ENCODE data around the gene MAP7. TPM values are rescaled to one million over a fixed set of nuclear protein-coding genes. Genes with fewer than 3 reads are reported as not detected.

The MAP7 gene
- total and polyA plus RNA-seq, 2 of the 13 experiments (the other 11 are each of a cell fraction or from before 2014, with no cell fraction given), result 0.04 TPM; not detected in 1

DNA sequence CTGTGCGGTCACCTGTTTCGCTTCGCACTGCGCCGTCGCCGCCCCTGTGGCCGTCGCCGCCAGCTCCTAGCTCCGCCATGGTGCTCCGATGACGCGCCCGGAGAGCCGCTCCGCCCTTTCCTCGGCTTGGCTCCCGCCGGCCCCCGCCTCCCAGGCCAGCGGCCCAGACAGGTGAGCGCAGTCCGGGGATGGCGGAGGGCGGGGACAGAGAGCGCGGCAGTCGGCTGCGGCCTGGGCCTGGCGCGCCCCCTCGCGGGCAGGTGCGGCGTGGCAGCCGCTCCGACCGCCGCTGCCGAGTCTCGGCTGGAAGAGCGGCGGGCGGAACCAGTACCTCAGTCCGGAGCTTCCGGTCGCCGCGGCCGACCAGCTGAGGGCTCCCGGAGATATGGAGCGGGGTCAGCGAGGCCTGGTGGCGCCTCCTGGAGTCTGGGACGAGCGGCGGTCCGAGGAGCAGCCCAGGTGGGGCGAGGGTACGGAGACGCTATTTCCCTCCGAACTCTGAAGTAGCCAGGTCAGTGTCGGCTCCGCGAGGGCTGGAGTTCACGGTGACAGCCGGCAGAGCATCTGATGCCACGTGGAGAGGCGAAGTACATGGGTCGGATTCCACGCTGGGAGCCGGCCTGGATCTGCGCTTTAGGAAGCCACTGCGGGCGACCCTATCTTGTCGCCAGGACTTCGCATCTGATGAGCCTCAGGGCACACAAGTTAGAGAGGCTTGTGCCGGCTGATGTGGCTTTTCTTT, at the start of gene MAP7 (continued):
- TF ChIP-seq, protein P1, sequence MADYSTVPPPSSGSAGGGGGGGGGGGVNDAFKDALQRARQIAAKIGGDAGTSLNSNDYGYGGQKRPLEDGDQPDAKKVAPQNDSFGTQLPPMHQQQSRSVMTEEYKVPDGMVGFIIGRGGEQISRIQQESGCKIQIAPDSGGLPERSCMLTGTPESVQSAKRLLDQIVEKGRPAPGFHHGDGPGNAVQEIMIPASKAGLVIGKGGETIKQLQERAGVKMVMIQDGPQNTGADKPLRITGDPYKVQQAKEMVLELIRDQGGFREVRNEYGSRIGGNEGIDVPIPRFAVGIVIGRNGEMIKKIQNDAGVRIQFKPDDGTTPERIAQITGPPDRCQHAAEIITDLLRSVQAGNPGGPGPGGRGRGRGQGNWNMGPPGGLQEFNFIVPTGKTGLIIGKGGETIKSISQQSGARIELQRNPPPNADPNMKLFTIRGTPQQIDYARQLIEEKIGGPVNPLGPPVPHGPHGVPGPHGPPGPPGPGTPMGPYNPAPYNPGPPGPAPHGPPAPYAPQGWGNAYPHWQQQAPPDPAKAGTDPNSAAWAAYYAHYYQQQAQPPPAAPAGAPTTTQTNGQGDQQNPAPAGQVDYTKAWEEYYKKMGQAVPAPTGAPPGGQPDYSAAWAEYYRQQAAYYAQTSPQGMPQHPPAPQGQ (CRISPR knock-in tag; IDR thresholded peaks at IDR 0.05; ENCODE audit: borderline replicate concordance), result no peak
- TF ChIP-seq, protein P2, sequence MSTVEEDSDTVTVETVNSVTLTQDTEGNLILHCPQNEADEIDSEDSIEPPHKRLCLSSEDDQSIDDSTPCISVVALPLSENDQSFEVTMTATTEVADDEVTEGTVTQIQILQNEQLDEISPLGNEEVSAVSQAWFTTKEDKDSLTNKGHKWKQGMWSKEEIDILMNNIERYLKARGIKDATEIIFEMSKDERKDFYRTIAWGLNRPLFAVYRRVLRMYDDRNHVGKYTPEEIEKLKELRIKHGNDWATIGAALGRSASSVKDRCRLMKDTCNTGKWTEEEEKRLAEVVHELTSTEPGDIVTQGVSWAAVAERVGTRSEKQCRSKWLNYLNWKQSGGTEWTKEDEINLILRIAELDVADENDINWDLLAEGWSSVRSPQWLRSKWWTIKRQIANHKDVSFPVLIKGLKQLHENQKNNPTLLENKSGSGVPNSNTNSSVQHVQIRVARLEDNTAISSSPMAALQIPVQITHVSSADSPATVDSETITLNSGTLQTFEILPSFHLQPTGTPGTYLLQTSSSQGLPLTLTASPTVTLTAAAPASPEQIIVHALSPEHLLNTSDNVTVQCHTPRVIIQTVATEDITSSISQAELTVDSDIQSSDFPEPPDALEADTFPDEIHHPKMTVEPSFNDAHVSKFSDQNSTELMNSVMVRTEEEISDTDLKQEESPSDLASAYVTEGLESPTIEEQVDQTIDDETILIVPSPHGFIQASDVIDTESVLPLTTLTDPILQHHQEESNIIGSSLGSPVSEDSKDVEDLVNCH (CRISPR knock-in tag; IDR thresholded peaks at IDR 0.05), result no peak
- TF ChIP-seq ZNF343 (CRISPR knock-in tag; IDR thresholded peaks at IDR 0.05) (no peak), KLF12 (CRISPR knock-in tag; IDR thresholded peaks at IDR 0.05; ENCODE audit: borderline replicate concordance) (0 out of 2 replicates have a peak, but pooled peaks have one; percentile 65), ZNF382 (CRISPR knock-in tag; IDR thresholded peaks at IDR 0.05; ENCODE audit: borderline replicate concordance) (no peak), ZNF777 (CRISPR knock-in tag; IDR thresholded peaks at IDR 0.05) (peak; percentile 82), YEATS4 (CRISPR knock-in tag; IDR thresholded peaks at IDR 0.05; ENCODE audit: borderline replicate concordance) (0 out of 2 replicates have a peak, but pooled peaks have one; percentile 18), CREM (IDR thresholded peaks at IDR 0.05) (no peak), CREM (CRISPR knock-in tag; IDR thresholded peaks at IDR 0.05) (no peak), CREB1 (IDR thresholded peaks at IDR 0.05) (no peak), CREB1 (CRISPR knock-in tag; IDR thresholded peaks at IDR 0.05) (no peak), THYN1 (CRISPR knock-in tag; IDR thresholded peaks at IDR 0.05; ENCODE audit: borderline replicate concordance, low read depth) (no peak)
- TF ChIP-seq, protein P3, sequence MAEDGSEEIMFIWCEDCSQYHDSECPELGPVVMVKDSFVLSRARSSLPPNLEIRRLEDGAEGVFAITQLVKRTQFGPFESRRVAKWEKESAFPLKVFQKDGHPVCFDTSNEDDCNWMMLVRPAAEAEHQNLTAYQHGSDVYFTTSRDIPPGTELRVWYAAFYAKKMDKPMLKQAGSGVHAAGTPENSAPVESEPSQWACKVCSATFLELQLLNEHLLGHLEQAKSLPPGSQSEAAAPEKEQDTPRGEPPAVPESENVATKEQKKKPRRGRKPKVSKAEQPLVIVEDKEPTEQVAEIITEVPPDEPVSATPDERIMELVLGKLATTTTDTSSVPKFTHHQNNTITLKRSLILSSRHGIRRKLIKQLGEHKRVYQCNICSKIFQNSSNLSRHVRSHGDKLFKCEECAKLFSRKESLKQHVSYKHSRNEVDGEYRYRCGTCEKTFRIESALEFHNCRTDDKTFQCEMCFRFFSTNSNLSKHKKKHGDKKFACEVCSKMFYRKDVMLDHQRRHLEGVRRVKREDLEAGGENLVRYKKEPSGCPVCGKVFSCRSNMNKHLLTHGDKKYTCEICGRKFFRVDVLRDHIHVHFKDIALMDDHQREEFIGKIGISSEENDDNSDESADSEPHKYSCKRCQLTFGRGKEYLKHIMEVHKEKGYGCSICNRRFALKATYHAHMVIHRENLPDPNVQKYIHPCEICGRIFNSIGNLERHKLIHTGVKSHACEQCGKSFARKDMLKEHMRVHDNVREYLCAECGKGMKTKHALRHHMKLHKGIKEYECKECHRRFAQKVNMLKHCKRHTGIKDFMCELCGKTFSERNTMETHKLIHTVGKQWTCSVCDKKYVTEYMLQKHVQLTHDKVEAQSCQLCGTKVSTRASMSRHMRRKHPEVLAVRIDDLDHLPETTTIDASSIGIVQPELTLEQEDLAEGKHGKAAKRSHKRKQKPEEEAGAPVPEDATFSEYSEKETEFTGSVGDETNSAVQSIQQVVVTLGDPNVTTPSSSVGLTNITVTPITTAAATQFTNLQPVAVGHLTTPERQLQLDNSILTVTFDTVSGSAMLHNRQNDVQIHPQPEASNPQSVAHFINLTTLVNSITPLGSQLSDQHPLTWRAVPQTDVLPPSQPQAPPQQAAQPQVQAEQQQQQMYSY (CRISPR knock-in tag; IDR thresholded peaks at IDR 0.05), result no peak
- TF ChIP-seq, protein P4, sequence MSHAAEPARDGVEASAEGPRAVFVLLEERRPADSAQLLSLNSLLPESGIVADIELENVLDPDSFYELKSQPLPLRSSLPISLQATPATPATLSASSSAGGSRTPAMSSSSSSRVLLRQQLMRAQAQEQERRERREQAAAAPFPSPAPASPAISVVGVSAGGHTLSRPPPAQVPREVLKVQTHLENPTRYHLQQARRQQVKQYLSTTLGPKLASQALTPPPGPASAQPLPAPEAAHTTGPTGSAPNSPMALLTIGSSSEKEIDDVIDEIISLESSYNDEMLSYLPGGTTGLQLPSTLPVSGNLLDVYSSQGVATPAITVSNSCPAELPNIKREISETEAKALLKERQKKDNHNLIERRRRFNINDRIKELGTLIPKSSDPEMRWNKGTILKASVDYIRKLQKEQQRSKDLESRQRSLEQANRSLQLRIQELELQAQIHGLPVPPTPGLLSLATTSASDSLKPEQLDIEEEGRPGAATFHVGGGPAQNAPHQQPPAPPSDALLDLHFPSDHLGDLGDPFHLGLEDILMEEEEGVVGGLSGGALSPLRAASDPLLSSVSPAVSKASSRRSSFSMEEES (CRISPR knock-in tag; IDR thresholded peaks at IDR 0.05), result no peak
- TF ChIP-seq, protein P5, sequence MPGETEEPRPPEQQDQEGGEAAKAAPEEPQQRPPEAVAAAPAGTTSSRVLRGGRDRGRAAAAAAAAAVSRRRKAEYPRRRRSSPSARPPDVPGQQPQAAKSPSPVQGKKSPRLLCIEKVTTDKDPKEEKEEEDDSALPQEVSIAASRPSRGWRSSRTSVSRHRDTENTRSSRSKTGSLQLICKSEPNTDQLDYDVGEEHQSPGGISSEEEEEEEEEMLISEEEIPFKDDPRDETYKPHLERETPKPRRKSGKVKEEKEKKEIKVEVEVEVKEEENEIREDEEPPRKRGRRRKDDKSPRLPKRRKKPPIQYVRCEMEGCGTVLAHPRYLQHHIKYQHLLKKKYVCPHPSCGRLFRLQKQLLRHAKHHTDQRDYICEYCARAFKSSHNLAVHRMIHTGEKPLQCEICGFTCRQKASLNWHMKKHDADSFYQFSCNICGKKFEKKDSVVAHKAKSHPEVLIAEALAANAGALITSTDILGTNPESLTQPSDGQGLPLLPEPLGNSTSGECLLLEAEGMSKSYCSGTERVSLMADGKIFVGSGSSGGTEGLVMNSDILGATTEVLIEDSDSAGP (CRISPR knock-in tag; IDR thresholded peaks at IDR 0.05; ENCODE audit: borderline replicate concordance), result no peak

Data from HepG2 (cell line).